GM12878 (cell line): ENCODE data around the gene ZNF618. TPM values are rescaled to one million over a fixed set of nuclear protein-coding genes. Genes with fewer than 3 reads are reported as not detected.

Experiments used
- ATAC-seq: fragments of 200-7000 bp; cut with Tn5 transposase; 3 replicates; pipeline ENCODE4 v1.9.1; 2020; ENCODE audit warnings: mild to moderate bottlenecking, moderate library complexity
- BruUV-seq: library from RNA; stranded (reverse); fragments of 400-500 nt; replicated peaks from 2 replicates; lab custom pipeline; 2021; lab: Mats Ljungman, UMichigan
- CTCF ChIA-PET: fragments of 300-600 bp; sonication (Branson Sonifier 250); formaldehyde crosslinking; extraction: SDS; loops from one replicate; lab custom pipeline; 2021; ENCODE audit warnings: inconsistent platforms; lab: Yijun Ruan, JAX
- POLR2A ChIA-PET: fragments of 350-600 bp; formaldehyde crosslinking; extraction: SDS; loops from one replicate; lab custom pipeline; 2021; ENCODE audit warnings: inconsistent platforms; lab: Charles Lee
- RAD21 ChIA-PET: fragments of 300-600 bp; sonication (Branson Sonifier 250); formaldehyde crosslinking; loops from one replicate; lab custom pipeline; 2023; ENCODE audit warnings: antibody characterized with exemption; ENCODE audit not compliant: unreplicated experiment; lab: Charles Lee
- SMC1A ChIA-PET: fragments of 300-600 bp; sonication (Branson Sonifier 250); formaldehyde crosslinking; loops from one replicate; lab custom pipeline; 2023; ENCODE audit not compliant: unreplicated experiment, uncharacterized antibody; lab: Charles Lee
- DNase-seq: peaks from one replicate; pipeline ENCODE4 v3.0.0-alpha.2; 2011; ENCODE audit warnings: low read depth, low spot score
- FAIRE-seq: peaks from 3 replicates; lab custom pipeline; 2011; peaks lifted over from hg19 to GRCh38; lab: Jason Lieb, UNC
- H2AFZ ChIP-seq: 2 replicates; pipeline ENCODE4 v1.6.0; 2011; ENCODE audit warnings: low read depth, low read length, control low read depth; ENCODE audit not compliant: control insufficient read depth
- H3K27ac ChIP-seq: 2 replicates; pipeline ENCODE4 v1.5.1; 2011; ENCODE audit warnings: control low read depth; ENCODE audit not compliant: control insufficient read depth, insufficient read depth
- H3K27me3 ChIP-seq, 2 experiments: replicated peaks in 1 of 2; 2 replicates each; pipeline versions ENCODE4 v1.6.0 to v1.6.1; 2011; ENCODE audit warnings: low read length in 1 of 2; ENCODE audit not compliant: control insufficient read depth in 2 of 2, insufficient read depth in 2 of 2
- H3K36me3 ChIP-seq, 2 experiments: 2 replicates each; pipeline ENCODE4 v1.5.1; 2011; ENCODE audit warnings: low read length in 1 of 2; ENCODE audit not compliant: control insufficient read depth in 2 of 2, insufficient read depth in 2 of 2
- H3K4me1 ChIP-seq: 2 replicates; pipeline ENCODE4 v1.6.1; 2011; ENCODE audit warnings: mild to moderate bottlenecking, low read length, moderate library complexity, mixed read lengths; ENCODE audit not compliant: control insufficient read depth, insufficient read depth
- H3K4me2 ChIP-seq: 2 replicates; pipeline ENCODE4 v1.6.0; 2011; ENCODE audit warnings: control low read depth; ENCODE audit not compliant: control insufficient read depth, insufficient read depth
- H3K4me3 ChIP-seq: fragments of 200-600 bp; sonication (generic); 2 replicates; pipeline ENCODE4 v1.5.1; 2016
- H3K79me2 ChIP-seq: 2 replicates; pipeline ENCODE4 v1.6.0; 2011; ENCODE audit warnings: low read length; ENCODE audit not compliant: control insufficient read depth, insufficient read depth
- H3K9ac ChIP-seq: 2 replicates; pipeline ENCODE4 v1.8.0; 2011; ENCODE audit warnings: low read length, control low read depth, mixed read lengths; ENCODE audit not compliant: control insufficient read depth, insufficient read depth
- H3K9me3 ChIP-seq: replicated peaks from 3 replicates; pipeline ENCODE4 v1.5.1; 2011; ENCODE audit warnings: mild to moderate bottlenecking, low read length; ENCODE audit not compliant: control insufficient read depth, insufficient read depth
- H4K20me1 ChIP-seq: 2 replicates; pipeline ENCODE4 v1.6.0; 2011; ENCODE audit not compliant: control insufficient read depth, insufficient read depth
- ASH2L ChIP-seq: fragments of 300-600, 200-600 bp; sonication (generic); IDR thresholded peaks from 2 replicates; pipeline ENCODE4 v1.6.1; 2017; ENCODE audit warnings: low read depth, mild to moderate bottlenecking, borderline replicate concordance
- BHLHE40 ChIP-seq, 2 experiments: fragments of 450-650 bp in 1 of 2; IDR thresholded peaks; 2 replicates each; pipeline ENCODE4 v1.6.1; 2011 to 2017; ENCODE audit warnings: low read depth in 2 of 2, borderline replicate concordance in 1 of 2, improper control_type of control experiment in 1 of 2, low read length in 1 of 2, mild to moderate bottlenecking in 1 of 2
- KAT2A ChIP-seq: conservative IDR thresholded peaks from 2 replicates; pipeline ENCODE4 v1.6.1; 2011; ENCODE audit warnings: low read depth, low read length; ENCODE audit not compliant: control insufficient read depth
- STAT3 ChIP-seq: IDR thresholded peaks from 2 replicates; pipeline ENCODE4 v1.6.1; 2011; ENCODE audit warnings: low read depth, low read length, improper control_type of control experiment
- WGBS: methylation state at CpG from one replicate; pipeline ENCODE4 v1.1.6; 2016; ENCODE audit warnings: low lambda C conversion rate; ENCODE audit not compliant: insufficient replicate concordance, insufficient coverage; ENCODE audit errors: missing lambda C conversion rate; 5-methylcytosine and 5-hydroxymethylcytosine counted together
- in situ Hi-C: fragments of 300-500 bp; cut with MboI; formaldehyde crosslinking; loops from 9 replicates; pipeline ENCODE4 v1.14.3; 2018; ENCODE audit warnings: mixed read lengths
- intact Hi-C: fragments of 100-400 bp; cut with micrococcal nuclease; formaldehyde crosslinking; loops from one replicate; pipeline ENCODE4 v1.14.2; 2022; ENCODE audit not compliant: unreplicated experiment
- polyA plus RNA-seq, 11 experiments: library from polyadenylated mRNA; depleted of rRNA in 4 of 11; unstranded in 6 of 11; stranded (reverse) in 5 of 11; fragments of >200 nt; fragmentation: Nextera tagmentation in 4 of 11; fragmentation: Illumina TruSeq in 1 of 11; extraction: Ambion mirVana in 4 of 11; extraction: Trizol in 1 of 11; gene quantifications; 1 replicate in 1 of 11; 2 replicates in 10 of 11; pipeline versions ENCODE4 v1.2.1 to v1.2.3, GENCODE V29; 2011 to 2016; ENCODE audit warnings: inconsistent platforms in 2 of 11, missing spikeins in 2 of 11, low read depth in 1 of 11
- total RNA-seq, 4 experiments: library from RNA; depleted of rRNA in 3 of 4; stranded (reverse); fragments of >200 nt in 3 of 4; fragmentation: Illumina TruSeq in 1 of 4; extraction: Trizol in 1 of 4; gene quantifications; 2 replicates each; pipeline versions ENCODE4 v1.2.1 to v1.2.3, GENCODE V29; 2013 to 2021
- TF ChIP-seq, protein P1 (sequence below): fragments of 150-350 bp; IDR thresholded peaks from 2 replicates; pipeline ENCODE4 v1.6.1; 2016; ENCODE audit warnings: low read depth, low read length

Gene ZNF618
- total and polyA plus RNA-seq, 10 of the 15 experiments (the other 5 are each of a cell fraction or from before 2014, with no cell fraction given), result 0.01 to 0.24 (median 0.06) TPM; not detected in 2

DNA sequence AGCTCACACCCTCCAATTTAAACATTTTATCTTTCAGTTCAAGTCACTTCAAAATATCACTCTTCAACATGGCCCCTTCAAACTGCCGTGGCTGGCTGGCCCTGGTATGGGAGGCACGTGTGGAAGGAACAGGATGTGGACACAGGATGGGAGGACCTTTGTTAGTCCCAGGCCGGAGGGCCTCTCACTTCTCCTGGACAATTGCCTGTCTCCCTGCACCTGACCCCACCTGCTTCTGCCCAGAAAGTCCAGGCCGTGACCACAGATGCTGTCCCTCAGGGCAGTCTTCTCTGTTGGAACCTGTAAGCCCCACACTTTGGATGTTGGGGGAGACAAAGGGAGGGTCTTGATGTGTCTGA, 182.6 kb downstream of the ZNF618 start:
- Histone ChIP-seq H3K27ac (no peak overlapping the region), H3K79me2 (no peaks in the 10 kb centered on the region), H3K4me3 (no peak overlapping the region), H3K4me2 (no peak overlapping the region), H3K36me3 (no peaks in the 10 kb centered on the region), H4K20me1 (no peaks in the 10 kb centered on the region), H3K27me3 (no peaks in the 10 kb centered on the region), H3K4me1 (no peaks in the 10 kb centered on the region), H3K9me3 (no peaks in the 10 kb centered on the region), H2AFZ (no peak overlapping the region), H3K9ac (no peak overlapping the region)
- ChIA-PET POLR2A (no interaction called here), SMC1A (no interaction called here), RAD21 (no interaction called here), CTCF (interaction anchor here (1.4 kb wide), 1 partner anchor 24 kb away, joined by 7 read pairs; no protein-coding TSS in a partner anchor)
- BruUV-seq, result no TSS peak
- no peak for DNase-seq
- no peak for TF ChIP-seq STAT3
- no peak for TF ChIP-seq ASH2L
- no peak for TF ChIP-seq BHLHE40 (IDR thresholded peaks at IDR 0.05; ENCODE audit: borderline replicate concordance in 1 of 2, low read depth in 2 of 2, low read length in 1 of 2)
- TF ChIP-seq, protein P1, sequence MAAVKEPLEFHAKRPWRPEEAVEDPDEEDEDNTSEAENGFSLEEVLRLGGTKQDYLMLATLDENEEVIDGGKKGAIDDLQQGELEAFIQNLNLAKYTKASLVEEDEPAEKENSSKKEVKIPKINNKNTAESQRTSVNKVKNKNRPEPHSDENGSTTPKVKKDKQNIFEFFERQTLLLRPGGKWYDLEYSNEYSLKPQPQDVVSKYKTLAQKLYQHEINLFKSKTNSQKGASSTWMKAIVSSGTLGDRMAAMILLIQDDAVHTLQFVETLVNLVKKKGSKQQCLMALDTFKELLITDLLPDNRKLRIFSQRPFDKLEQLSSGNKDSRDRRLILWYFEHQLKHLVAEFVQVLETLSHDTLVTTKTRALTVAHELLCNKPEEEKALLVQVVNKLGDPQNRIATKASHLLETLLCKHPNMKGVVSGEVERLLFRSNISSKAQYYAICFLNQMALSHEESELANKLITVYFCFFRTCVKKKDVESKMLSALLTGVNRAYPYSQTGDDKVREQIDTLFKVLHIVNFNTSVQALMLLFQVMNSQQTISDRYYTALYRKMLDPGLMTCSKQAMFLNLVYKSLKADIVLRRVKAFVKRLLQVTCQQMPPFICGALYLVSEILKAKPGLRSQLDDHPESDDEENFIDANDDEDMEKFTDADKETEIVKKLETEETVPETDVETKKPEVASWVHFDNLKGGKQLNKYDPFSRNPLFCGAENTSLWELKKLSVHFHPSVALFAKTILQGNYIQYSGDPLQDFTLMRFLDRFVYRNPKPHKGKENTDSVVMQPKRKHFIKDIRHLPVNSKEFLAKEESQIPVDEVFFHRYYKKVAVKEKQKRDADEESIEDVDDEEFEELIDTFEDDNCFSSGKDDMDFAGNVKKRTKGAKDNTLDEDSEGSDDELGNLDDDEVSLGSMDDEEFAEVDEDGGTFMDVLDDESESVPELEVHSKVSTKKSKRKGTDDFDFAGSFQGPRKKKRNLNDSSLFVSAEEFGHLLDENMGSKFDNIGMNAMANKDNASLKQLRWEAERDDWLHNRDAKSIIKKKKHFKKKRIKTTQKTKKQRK, result no peak
- no peak for TF ChIP-seq KAT2A
- intact Hi-C loops (no loop called here), in situ Hi-C loops (no loop called here)
- WGBS, result 5% methylated on average over 4 of the region's 4 CpGs
- no peak for FAIRE-seq
- ATAC-seq, result no peak
